ENCODE data around the gene CDH16. TPM values are rescaled to one million over a fixed set of nuclear protein-coding genes. Genes with fewer than 3 reads are reported as not detected.

The CDH16 gene
- total RNA-seq, result not detected in 2 replicates

GRCh38 chr16:66918803-66919568 lies at the start of gene CDH16:
Gene CDH16, minus strand, starts transcription at chr16:66918885. Its CDS starts 820 bp downstream, at chr16:66918065.
- intact Hi-C loops (cut with micrococcal nuclease), result no loop called here

DNA sequence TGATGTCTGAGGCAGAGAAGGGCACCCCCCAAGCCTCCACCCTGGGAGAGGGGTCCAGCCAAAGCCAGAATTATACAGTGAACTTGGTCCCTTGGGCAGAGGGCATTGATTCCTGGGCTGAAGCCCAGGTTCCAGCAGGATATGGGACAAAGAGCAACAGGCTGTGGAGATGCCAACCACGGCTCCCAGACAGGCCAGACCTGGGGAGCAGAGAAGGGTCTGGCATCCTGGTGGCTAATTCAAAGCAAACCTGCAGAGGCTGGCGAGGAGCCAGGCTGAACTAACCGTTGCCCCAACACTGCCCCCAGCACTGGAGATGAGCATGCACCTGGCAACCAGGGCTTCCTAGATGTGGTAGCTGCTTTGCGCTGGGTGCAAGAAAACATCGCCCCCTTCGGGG lies 45.4 kb upstream of the CDH16 start:
- intact Hi-C loops (cut with micrococcal nuclease), result loop anchor here (5.0 kb wide), 1 partner anchor 193 kb away; the partner anchor contains the start of genes FBXL8 and TRADD

DNA sequence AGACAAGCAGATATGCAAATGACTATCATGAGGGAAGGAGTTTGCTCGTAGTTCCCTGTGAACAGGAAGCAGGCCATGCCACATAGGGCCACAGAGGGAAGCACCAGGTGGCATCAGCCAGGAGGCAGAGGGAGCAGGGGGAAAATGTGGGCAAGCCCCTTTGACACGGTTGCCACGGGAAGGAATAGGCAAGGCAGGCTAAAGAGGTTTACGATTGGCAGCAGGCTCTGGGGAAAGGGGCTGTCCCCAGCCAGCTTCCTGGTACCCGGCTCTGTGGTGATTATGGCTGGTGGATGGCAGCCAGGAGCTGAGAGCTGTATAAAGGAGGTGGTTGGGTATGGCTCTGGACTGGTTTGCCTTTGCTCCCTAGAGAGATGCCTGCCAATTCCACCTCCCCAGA lies 43.2 kb upstream of the CDH16 start:
- intact Hi-C loops (cut with micrococcal nuclease), result loop anchor here (5.0 kb wide), 1 partner anchor 195 kb away; the partner anchor contains the start of genes FBXL8 and TRADD

GRCh38 chr16:66961065-66961744 lies 42.5 kb upstream of the CDH16 start, which contains the start of gene CES3:
Gene CES3, plus strand, starts transcription at chr16:66961266. Its CDS starts 42 bp downstream, at chr16:66961308.
- intact Hi-C loops (cut with micrococcal nuclease), result loop anchor here (5.0 kb wide), 1 partner anchor 196 kb away; the partner anchor contains the start of genes FBXL8 and TRADD

DNA sequence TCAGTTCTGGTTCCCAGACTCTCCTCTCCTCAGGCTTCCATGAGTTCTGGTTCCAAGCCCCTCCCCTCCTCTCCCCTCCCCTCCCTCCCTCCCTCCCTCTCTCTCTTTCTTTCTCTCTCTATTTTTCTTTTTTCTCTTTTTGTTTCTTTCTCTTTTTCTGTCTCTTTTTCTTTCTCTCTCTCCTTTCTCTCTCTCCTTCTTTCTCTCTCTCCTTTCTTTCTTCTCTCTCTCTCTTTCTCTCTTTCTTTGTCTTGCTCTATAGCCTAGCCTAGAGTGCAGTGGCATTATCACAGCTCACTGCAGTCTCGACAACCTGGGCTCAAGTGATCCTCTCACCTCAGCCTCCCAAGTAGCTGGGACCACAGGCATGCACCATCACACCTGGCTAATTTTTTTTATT lies 41.6 kb upstream of the CDH16 start:
- intact Hi-C loops (cut with micrococcal nuclease), result loop anchor here (5.0 kb wide), 1 partner anchor 197 kb away; the partner anchor contains the start of genes FBXL8 and TRADD

DNA sequence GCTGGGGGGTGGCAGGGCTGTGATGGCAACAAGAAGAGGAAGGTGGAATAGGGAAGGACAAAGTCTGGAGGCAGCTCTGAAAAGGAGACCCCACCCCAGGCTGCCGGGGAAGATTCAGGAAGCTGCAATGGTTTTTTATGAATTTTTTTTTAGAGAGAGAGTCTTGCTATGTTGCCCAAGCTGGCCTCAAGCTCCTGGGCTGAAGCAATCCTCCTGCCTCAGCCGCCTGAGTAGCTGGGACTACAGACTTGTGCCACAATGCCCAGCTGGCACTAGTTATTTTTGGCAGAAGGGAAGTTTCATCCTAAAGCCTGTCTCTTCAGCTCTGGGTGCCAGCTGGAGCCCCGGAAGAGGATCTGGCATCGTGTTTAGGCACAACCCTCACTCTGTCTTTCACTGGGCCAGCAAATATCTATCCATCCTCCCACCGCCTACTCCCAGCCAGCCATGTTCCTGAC lies 41.0 kb upstream of the CDH16 start:
- intact Hi-C loops (cut with micrococcal nuclease), result loop anchor here (5.0 to 10.0 kb wide), 2 partner anchors 55 to 198 kb away; partner anchors contain the start of genes FBXL8 and TRADD

DNA sequence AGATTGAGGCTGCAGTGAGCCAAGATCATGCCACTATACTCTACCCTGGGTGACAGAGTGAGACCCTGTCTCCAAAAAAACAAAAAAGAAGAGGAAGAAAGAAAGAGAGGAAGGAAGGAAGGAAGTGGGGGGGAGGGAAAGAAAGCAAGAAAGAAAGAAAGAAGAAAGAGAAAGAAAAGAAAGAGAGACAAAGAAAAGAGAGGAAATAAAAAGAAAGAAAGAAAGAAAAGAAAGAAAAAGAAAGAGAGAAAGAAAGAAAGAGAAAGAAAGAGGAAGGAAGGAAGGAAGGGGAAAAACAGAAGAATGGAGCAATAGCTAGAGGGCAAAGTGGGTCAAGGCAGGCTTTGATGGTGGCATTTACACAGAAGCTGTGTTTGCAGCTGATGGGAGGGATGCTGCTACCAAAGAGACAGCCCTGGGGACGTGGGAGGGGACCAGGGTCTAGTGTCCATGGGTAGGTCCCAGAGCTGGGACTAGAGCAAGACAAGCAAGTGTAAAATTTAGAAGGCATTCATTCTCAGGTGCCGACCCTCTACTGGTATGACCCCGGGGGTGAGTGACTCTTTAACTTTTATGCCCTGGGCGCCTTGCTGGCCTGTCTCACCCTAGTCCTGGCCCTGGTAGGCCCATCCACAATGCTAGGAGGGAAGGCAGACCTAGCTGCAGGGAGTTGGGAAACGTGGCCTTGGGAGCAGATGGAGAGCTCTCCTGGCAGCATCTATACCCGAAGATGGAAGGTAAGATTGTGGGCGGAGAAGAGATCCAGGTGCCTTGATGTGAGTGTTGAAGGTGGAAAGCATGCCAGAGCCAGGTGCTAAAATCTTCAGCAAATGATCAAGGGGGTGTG lies 40.4 kb upstream of the CDH16 start:
- intact Hi-C loops (cut with micrococcal nuclease), result loop anchor here (10.0 kb wide), 1 partner anchor 56 kb away; no protein-coding TSS in a partner anchor

GRCh38 chr16:66956154-66956457 lies 37.4 kb upstream of the CDH16 start:
- intact Hi-C loops (cut with micrococcal nuclease), result loop anchor here (10.0 kb wide), 1 partner anchor 59 kb away; no protein-coding TSS in a partner anchor

DNA sequence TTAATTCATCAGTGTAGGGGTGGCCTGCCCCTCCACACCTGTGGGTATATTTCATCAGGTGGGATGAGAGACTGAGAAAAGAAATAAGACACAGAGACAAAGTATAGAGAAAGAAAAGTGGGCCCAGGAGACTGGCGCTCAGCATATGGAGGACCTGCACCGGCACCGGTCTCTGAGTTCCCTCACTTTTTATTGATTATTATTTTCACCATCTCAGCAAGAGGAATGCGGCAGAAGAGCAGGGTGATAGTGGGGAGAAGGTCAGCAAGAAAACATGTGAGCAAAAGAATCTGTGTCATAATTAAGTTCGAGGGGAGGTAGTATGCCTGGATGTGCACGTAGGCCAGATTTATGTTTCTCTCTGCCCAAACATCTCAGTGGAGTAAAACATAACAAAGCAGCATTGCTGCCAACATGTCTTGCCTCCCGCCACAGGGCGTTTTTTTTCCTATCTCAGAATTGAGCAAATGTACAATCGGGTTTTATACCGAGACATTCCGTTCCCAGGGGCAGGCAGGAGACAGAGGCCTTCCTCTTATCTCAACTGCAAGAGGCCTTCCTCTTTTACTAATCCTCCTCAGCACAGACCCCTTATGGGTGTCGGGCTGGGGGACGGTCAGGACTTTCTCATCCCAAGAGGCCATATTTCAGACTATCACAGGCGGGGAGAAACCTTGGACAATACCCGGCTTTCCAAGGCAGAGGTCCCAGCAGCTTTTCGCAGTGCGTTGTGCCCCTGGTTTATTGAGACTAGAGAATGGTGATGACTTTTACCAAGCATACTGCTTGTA lies 36.9 kb upstream of the CDH16 start:
- intact Hi-C loops (cut with micrococcal nuclease), result loop anchor here (10.0 kb wide), 1 partner anchor 59 kb away; no protein-coding TSS in a partner anchor

DNA sequence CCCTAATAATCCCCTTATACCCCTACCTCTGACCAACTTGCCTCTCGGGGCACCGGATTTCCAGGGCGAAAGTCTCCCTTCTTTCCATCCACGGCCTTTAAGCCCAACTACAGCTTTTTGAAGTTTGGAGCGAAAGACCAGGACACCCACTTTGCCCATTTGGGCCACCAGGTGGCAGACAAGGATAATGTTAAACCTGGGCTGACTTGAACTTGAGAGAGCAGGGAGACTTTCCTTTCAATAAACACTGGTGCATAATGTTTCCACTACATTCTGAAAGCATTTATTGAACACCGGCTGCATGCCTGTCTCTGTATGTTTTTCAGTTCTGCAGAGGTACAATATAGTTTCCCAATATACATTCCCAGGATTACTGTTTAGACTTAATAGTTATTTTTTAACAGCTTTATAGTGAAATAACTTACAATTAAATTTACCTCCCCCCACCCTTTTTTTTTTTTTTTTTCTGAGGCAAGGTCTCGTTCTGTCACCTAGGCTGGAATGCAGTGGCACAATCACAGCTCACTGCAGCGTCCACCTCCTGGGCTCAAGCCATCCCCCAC lies 35.5 kb upstream of the CDH16 start:
- intact Hi-C loops (cut with micrococcal nuclease), result loop anchor here (1.0 to 10.0 kb wide), 4 partner anchors 23 to 323 kb away; partner anchors contain the start of gene PLEKHG4

- intact Hi-C loops (cut with micrococcal nuclease), result loop anchor here (1.0 to 10.0 kb wide), 4 partner anchors 24 to 324 kb away; partner anchors contain the start of gene PLEKHG4
These were observed 34.9 kb upstream of the CDH16 start for GRCh38 chr16:66953462-66954096.

DNA sequence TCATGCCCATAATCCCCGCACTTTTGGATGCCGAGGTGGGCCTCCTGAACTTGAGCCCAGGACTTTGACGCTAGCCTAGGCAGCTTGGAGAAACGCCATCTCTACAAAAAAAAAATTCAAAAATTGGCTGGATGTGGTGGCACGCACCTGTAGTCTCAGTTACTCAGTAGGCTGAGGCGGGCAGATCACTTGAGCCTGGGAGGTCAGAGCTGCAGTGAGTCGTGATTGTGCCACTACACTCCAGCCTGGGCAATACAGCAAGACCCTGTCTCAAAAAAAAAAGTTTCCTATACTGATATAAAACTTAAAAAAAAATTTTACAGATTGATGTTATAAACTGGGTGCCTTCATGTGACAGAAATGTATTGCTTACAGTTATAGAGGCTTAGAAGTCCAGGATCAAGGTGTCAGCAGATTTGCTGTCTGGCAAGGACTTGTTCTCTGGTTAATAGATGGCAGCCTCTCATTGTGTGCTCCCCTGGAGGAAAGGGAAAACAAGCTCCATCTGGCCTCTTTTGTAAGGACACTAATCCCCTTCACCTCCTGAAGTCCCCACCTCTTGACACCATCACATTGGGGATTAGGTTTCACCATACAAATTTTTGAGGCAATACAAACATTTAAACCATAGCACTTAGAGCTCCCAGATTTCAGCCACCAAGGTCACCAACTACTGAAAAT lies 33.9 kb upstream of the CDH16 start:
- intact Hi-C loops (cut with micrococcal nuclease), result loop anchor here (5.0 to 10.0 kb wide), 2 partner anchors 62 to 325 kb away; partner anchors contain the start of gene PLEKHG4

- intact Hi-C loops (cut with micrococcal nuclease), result loop anchor here (5.0 to 10.0 kb wide), 2 partner anchors 64 to 326 kb away; partner anchors contain the start of gene PLEKHG4
These were observed 32.5 kb upstream of the CDH16 start for GRCh38 chr16:66950971-66951790.

DNA sequence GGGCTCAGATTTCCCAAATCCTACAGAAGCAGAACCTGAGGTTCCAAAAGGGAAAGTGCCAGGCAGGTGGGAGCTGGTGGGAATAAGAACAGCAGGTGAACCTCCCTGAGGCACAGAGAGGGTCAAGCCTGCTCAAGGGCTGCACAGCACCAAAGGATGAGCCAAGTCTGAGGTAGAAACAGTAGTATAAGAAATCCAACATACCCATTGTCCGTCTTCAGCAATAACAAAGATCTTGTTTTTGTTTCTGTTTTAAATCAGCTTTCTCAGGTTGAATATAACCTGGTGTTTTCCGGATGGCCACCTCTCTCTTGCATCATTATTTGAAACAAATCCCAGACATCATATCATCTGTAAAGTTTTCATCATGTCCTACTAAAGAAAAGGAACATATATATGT lies 31.8 kb upstream of the CDH16 start:
- intact Hi-C loops (cut with micrococcal nuclease), result loop anchor here (5.0 to 10.0 kb wide), 2 partner anchors 64 to 327 kb away; partner anchors contain the start of gene PLEKHG4

DNA sequence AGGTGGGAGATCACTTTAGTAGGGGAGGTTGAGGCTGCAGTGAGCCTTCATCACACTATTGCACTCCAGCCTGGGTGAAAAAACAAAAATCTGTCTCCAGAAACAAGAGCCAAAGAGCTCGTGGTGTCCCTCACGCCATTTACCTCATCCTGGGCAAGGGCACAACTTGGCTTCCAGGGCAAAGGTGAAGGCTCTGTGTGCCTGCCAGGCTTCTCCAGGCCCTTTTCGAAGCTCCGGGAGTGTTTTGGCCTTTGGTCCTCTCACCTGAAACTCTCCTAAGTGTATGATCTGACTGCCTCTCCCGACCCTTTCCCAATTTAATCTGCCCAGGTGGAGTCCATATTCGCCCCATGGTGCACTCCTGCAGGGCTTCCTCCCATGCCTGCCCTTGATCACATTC lies 30.8 kb upstream of the CDH16 start:
- intact Hi-C loops (cut with micrococcal nuclease), result loop anchor here (5.0 kb wide), 1 partner anchor 208 kb away; the partner anchor contains the start of genes FBXL8 and TRADD

DNA sequence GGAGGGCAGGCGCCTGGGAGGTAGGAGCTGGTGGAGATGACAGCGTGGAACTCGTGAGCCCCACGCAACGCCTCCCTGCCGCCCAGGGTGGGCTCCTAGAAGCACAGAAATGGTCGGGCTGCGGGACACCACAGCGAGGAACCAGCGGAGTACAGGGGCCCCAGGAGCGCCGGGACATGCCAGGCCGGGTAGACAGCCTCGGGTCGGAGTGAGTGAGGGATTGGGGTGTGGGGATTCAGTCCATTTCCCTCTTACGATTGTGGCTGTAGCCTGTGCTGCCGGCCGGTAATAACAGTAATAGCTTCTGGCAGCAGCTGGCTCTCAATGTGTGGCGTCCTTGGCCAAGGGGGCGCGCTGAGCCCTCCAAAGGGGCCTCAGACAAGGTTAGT lies 30.1 kb upstream of the CDH16 start:
- intact Hi-C loops (cut with micrococcal nuclease), result loop anchor here (5.0 kb wide), 1 partner anchor 208 kb away; the partner anchor contains the start of genes FBXL8 and TRADD

DNA sequence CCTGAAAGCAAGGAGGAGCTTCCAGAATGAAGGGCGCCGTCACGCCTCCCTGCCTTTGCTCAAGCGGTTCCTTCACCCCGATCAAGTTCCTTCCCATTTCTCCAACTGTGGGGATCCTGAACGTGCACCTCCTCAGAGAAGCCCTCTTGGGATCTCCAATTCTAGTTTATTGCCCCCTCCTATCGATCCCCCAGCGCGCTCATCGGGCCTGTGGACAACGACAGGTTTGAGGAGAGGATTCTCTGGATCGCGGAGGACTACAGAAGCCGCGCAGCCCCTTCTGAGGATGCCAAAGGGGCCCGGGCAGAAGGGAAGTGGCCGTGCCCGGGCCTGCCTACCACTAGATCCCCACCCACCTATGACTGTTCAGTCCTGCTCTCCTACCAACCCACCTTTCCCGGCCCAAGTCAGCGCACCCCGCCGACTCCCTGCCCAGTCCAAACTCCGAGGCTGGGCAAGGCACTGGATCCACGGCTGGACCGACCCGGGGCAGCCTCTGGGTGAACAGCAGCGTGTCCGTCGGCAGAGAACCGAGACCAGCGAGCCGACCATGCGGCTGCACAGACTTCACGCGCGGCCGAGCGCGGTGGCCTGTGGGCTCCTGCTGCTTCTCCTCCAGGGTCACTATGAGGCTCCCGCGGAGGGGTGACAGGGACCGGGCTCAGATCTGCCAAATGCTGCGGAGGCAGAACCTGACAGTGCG lies 29.6 kb upstream of the CDH16 start:
- intact Hi-C loops (cut with micrococcal nuclease), result loop anchor here (5.0 kb wide), 1 partner anchor 209 kb away; the partner anchor contains the start of genes FBXL8 and TRADD
